HCT116 (cell line): Measurements from ENCODE around the gene PDLIM3. TPM values are rescaled to one million over a fixed set of nuclear protein-coding genes. Genes with fewer than 3 reads are reported as not detected.

Source experiments
- ATAC-seq: fragments of 200-7000 bp; cut with Tn5 transposase; 2 replicates; pipeline ENCODE4 v1.9.1; 2020; ENCODE audit warnings: mild to moderate bottlenecking, moderate library complexity
- BruUV-seq: library from RNA; stranded (reverse); fragments of 400-500 nt; replicated peaks from 2 replicates; lab custom pipeline; 2021; lab: Mats Ljungman, UMichigan
- CTCF ChIA-PET: fragments of 300-600 bp; sonication (Branson Sonifier 250); formaldehyde crosslinking; loops from one replicate; lab custom pipeline; 2021; ENCODE audit warnings: antibody characterized with exemption; lab: Charles Lee
- POLR2A ChIA-PET: fragments of 300-600, 350-600 bp; sonication (Branson Sonifier 250); formaldehyde crosslinking; loops from one replicate; lab custom pipeline; 2021; ENCODE audit warnings: antibody characterized with exemption; lab: Charles Lee
- RAD21 ChIA-PET, 2 experiments: fragments of 300-600 bp; sonication (Branson Sonifier 250); formaldehyde crosslinking; loops; one replicate each; lab custom pipeline; 2023; ENCODE audit warnings: low total read pairs in 2 of 2; ENCODE audit not compliant: uncharacterized antibody in 2 of 2, unreplicated experiment in 2 of 2, low non-redundant PET in 1 of 2; lab: Charles Lee
- DNase-seq: peaks from one replicate; pipeline ENCODE4 v3.0.0-alpha.2; 2010; ENCODE audit warnings: low read depth, low spot score
- H2AFZ ChIP-seq: fragments of 200-600 bp; shearing (Covaris generic), sonication (generic); 2 replicates; pipeline ENCODE4 v1.6.1; 2017; ENCODE audit warnings: low read depth, mixed run types, mixed read lengths, antibody characterized with exemption, low read length; ENCODE audit not compliant: poor library complexity, severe bottlenecking
- H3K27ac ChIP-seq: 2 replicates; pipeline ENCODE4 v1.5.1; 2012; ENCODE audit warnings: low read depth, low read length
- H3K27me3 ChIP-seq: fragments of 200-600 bp; sonication (generic); 2 replicates; pipeline ENCODE4 v1.6.1; 2016; ENCODE audit warnings: mixed run types, low read length, mixed read lengths; ENCODE audit not compliant: insufficient read depth
- H3K36me3 ChIP-seq, 2 experiments: fragments of 200-500 bp in 1 of 2; fragments of 200-600 bp in 1 of 2; sonication (Bioruptor generic) in 1 of 2; sonication (generic) in 1 of 2; 2 replicates each; pipeline versions ENCODE4 v1.5.1 to v1.6.1; 2014 to 2016; ENCODE audit warnings: low read length in 2 of 2, inconsistent platforms in 1 of 2, mixed read lengths in 1 of 2, mixed run types in 1 of 2; ENCODE audit not compliant: insufficient read depth in 2 of 2, control insufficient read depth in 1 of 2
- H3K4me1 ChIP-seq, 2 experiments: fragments of 200-600 bp in 1 of 2; sonication (generic) in 1 of 2; 2 replicates each; pipeline versions ENCODE4 v1.5.1 to v1.6.1; 2012 to 2017; ENCODE audit warnings: low read length in 2 of 2, inconsistent platforms in 1 of 2, mild to moderate bottlenecking in 1 of 2, mixed read lengths in 1 of 2, mixed run types in 1 of 2, moderate library complexity in 1 of 2; ENCODE audit not compliant: insufficient read depth in 2 of 2, control insufficient read depth in 1 of 2
- H3K4me2 ChIP-seq: fragments of 200-600 bp; sonication (generic); 2 replicates; pipeline ENCODE4 v1.6.1; 2017; ENCODE audit warnings: mixed run types, low read length, mixed read lengths
- H3K4me3 ChIP-seq, 2 experiments: fragments of 200-600 bp in 1 of 2; sonication (generic) in 1 of 2; replicated peaks in 1 of 2; 2 replicates each; pipeline ENCODE4 v1.5.1; 2011 to 2016; ENCODE audit warnings: low read length in 2 of 2, control low read depth in 1 of 2, low read depth in 1 of 2, mild to moderate bottlenecking in 1 of 2, mixed read lengths in 1 of 2, mixed run types in 1 of 2
- H3K79me2 ChIP-seq: fragments of 200-600 bp; sonication (generic); 2 replicates; pipeline ENCODE4 v1.6.1; 2017; ENCODE audit warnings: mild to moderate bottlenecking, mixed run types, low read length, moderate library complexity, mixed read lengths; ENCODE audit not compliant: insufficient read depth
- H3K9ac ChIP-seq: fragments of 200-600 bp; sonication (generic); 2 replicates; pipeline ENCODE4 v1.6.1; 2016; ENCODE audit warnings: low read length, mixed read lengths
- H3K9me2 ChIP-seq: fragments of 200-600 bp; sonication (generic), shearing (Covaris generic); 2 replicates; pipeline ENCODE4 v1.6.1; 2017; ENCODE audit warnings: mixed run types, mild to moderate bottlenecking, moderate library complexity; ENCODE audit not compliant: insufficient read depth
- H3K9me3 ChIP-seq, 2 experiments: fragments of 200-500 bp in 1 of 2; fragments of 200-600 bp in 1 of 2; sonication (Bioruptor generic) in 1 of 2; sonication (generic) in 1 of 2; 2 replicates each; pipeline ENCODE4 v1.6.1; 2014 to 2017; ENCODE audit warnings: low read length in 2 of 2, mixed read lengths in 2 of 2, inconsistent platforms in 1 of 2, low read depth in 1 of 2, mild to moderate bottlenecking in 1 of 2, mixed run types in 1 of 2, moderate library complexity in 1 of 2; ENCODE audit not compliant: control insufficient read depth in 1 of 2, insufficient read depth in 1 of 2
- H4K20me1 ChIP-seq: fragments of 200-600 bp; sonication (generic), shearing (Covaris generic); 2 replicates; pipeline ENCODE4 v1.6.1; 2017; ENCODE audit warnings: mixed run types, mild to moderate bottlenecking, moderate library complexity; ENCODE audit not compliant: insufficient read depth
- RAD21 ChIP-seq: IDR thresholded peaks from 2 replicates; pipeline ENCODE4 v1.6.1; 2012; ENCODE audit warnings: low read depth, mild to moderate bottlenecking
- SP1 ChIP-seq: IDR thresholded peaks from 2 replicates; pipeline ENCODE4 v1.6.1; 2012; ENCODE audit warnings: low read depth
- TCF7L2 ChIP-seq: IDR thresholded peaks from 2 replicates; pipeline ENCODE4 v1.7.0; 2011; ENCODE audit warnings: borderline replicate concordance, inconsistent platforms; ENCODE audit not compliant: insufficient read depth, insufficient read length; ENCODE audit errors: extremely low read depth
- intact Hi-C: fragments of 100-400 bp; cut with micrococcal nuclease; formaldehyde crosslinking; loops from 2 replicates; pipeline ENCODE4 v1.10.0; 2022
- total RNA-seq: library from RNA; stranded (reverse); gene quantifications from one replicate; pipeline ENCODE4 v1.2.1, GENCODE V29; 2021; ENCODE audit not compliant: unreplicated experiment
- TF ChIP-seq, protein P1 (sequence below): IDR thresholded peaks from 2 replicates; pipeline ENCODE4 v1.6.1; 2012
- TF ChIP-seq, protein P2 (sequence below): IDR thresholded peaks from 2 replicates; pipeline ENCODE4 v1.6.1; 2011; ENCODE audit warnings: mild to moderate bottlenecking, low read length, moderate library complexity; ENCODE audit not compliant: insufficient replicate concordance; ENCODE audit errors: extremely low read depth
- TF ChIP-seq, protein P3 (sequence below), 3 experiments: fragments of 200-600 bp in 1 of 3; sonication (generic) in 1 of 3; IDR thresholded peaks in 2 of 3; conservative IDR thresholded peaks in 1 of 3; 2 replicates each; pipeline ENCODE4 v1.5.1; 2012 to 2017; ENCODE audit warnings: low read depth in 2 of 3, low read length in 2 of 3, antibody characterized with exemption in 1 of 3, borderline replicate concordance in 1 of 3, control low read depth in 1 of 3, mild to moderate bottlenecking in 1 of 3, mixed read lengths in 1 of 3, mixed run types in 1 of 3, moderate library complexity in 1 of 3; ENCODE audit not compliant: insufficient read depth in 1 of 3

The PDLIM3 gene
- total RNA-seq, 1 experiment from 2014 or later: 11.5 TPM

DNA sequence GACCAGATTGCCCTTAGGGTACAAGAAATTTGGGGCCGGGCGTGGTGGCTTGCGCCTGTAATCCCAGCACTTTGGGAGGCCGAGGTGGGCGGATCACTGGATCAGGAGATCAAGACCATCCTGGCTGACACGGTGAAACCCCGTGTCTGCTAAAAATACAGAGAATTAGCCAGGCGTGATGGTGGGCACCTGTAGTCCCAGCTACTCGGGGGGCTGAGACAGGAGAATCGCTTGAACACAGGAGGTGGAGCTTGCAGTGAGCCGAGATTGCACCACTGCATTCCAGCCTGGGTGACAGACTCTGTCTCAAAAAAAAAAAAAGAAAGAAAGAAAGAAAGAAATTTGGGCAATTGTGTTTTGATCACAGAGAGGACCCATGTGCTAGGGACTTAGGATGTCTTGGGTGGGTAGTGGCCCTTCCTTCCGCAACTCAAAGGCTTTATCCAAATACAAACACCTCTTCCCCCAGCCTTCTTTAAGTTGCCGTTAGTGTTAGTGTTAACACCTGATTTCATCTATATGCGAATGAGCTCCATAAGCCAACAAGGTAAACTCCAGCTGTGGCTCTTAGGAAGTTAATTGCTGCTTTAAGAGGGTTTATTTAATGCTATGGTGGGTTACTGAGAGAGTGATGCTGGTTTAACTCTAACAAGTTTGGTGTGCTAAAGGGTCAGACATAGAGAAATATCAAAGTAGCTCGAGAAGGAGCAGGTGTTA lies 55.1 kb downstream of the PDLIM3 start:
- intact Hi-C loops: no loop called here
- POLR2A ChIA-PET: no interaction called here
- no peaks in the 10 kb centered on the region for H4K20me1 ChIP-seq
- no peak overlapping the region for H3K27ac ChIP-seq
- no peak overlapping the region for H3K9ac ChIP-seq
- DNase-seq (no peak), ATAC-seq (no peak)
- no peaks in the 10 kb centered on the region for H3K4me1 ChIP-seq
- no peaks in the 10 kb centered on the region for H3K9me3 ChIP-seq
- no peaks in the 10 kb centered on the region for H3K79me2 ChIP-seq
- no peak overlapping the region for H2AFZ ChIP-seq
- H3K27me3 ChIP-seq: no peaks in the 10 kb centered on the region
- no peak for TF ChIP-seq SP1
- TF ChIP-seq, protein P1, sequence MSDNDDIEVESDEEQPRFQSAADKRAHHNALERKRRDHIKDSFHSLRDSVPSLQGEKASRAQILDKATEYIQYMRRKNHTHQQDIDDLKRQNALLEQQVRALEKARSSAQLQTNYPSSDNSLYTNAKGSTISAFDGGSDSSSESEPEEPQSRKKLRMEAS: no peak
- no peak for TF ChIP-seq RAD21
- TF ChIP-seq, protein P2, sequence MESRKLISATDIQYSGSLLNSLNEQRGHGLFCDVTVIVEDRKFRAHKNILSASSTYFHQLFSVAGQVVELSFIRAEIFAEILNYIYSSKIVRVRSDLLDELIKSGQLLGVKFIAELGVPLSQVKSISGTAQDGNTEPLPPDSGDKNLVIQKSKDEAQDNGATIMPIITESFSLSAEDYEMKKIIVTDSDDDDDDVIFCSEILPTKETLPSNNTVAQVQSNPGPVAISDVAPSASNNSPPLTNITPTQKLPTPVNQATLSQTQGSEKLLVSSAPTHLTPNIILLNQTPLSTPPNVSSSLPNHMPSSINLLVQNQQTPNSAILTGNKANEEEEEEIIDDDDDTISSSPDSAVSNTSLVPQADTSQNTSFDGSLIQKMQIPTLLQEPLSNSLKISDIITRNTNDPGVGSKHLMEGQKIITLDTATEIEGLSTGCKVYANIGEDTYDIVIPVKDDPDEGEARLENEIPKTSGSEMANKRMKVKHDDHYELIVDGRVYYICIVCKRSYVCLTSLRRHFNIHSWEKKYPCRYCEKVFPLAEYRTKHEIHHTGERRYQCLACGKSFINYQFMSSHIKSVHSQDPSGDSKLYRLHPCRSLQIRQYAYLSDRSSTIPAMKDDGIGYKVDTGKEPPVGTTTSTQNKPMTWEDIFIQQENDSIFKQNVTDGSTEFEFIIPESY: no peak
- TF ChIP-seq, protein P3, sequence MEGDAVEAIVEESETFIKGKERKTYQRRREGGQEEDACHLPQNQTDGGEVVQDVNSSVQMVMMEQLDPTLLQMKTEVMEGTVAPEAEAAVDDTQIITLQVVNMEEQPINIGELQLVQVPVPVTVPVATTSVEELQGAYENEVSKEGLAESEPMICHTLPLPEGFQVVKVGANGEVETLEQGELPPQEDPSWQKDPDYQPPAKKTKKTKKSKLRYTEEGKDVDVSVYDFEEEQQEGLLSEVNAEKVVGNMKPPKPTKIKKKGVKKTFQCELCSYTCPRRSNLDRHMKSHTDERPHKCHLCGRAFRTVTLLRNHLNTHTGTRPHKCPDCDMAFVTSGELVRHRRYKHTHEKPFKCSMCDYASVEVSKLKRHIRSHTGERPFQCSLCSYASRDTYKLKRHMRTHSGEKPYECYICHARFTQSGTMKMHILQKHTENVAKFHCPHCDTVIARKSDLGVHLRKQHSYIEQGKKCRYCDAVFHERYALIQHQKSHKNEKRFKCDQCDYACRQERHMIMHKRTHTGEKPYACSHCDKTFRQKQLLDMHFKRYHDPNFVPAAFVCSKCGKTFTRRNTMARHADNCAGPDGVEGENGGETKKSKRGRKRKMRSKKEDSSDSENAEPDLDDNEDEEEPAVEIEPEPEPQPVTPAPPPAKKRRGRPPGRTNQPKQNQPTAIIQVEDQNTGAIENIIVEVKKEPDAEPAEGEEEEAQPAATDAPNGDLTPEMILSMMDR (IDR thresholded peaks at IDR 0.05 in 2 of 3, conservative IDR thresholded peaks at IDR 0.05 in 1 of 3; ENCODE audit: borderline replicate concordance in 1 of 3, insufficient read depth in 1 of 3, low read depth in 2 of 3, low read length in 2 of 3): no peak
- TF ChIP-seq TCF7L2: no peak
- CTCF ChIA-PET: no interaction called here
- H3K4me2 ChIP-seq: no peak overlapping the region
- H3K9me2 ChIP-seq: no peaks in the 10 kb centered on the region
- H3K4me3 ChIP-seq: no peak overlapping the region
- no peaks in the 10 kb centered on the region for H3K36me3 ChIP-seq
- RAD21 ChIA-PET: no interaction called here
- BruUV-seq: no TSS peak
